Endodermal cell (in vitro differentiated cells): ENCODE measurements around the gene LBH. TPM values are rescaled to one million over a fixed set of nuclear protein-coding genes. Genes with fewer than 3 reads are reported as not detected.

Experiments
- DNase-seq: peaks from one replicate; pipeline ENCODE4 v3.0.0-alpha.2; 2017
- H3K27ac ChIP-seq: 2 replicates; pipeline ENCODE4 v1.5.1; 2013; ENCODE audit warnings: mild to moderate bottlenecking, low read depth, low read length, moderate library complexity
- H3K27me3 ChIP-seq: 2 replicates; pipeline ENCODE4 v1.6.1; 2013; ENCODE audit warnings: mild to moderate bottlenecking, low read length, moderate library complexity; ENCODE audit not compliant: insufficient read depth, control insufficient read depth, poor library complexity, severe bottlenecking
- H3K36me3 ChIP-seq: 2 replicates; pipeline ENCODE4 v1.7.0; 2013; ENCODE audit warnings: mild to moderate bottlenecking, low read length, moderate library complexity; ENCODE audit not compliant: control insufficient read depth, insufficient read depth
- H3K4me1 ChIP-seq: one replicate; pipeline ENCODE4 v1.7.0; 2013; ENCODE audit warnings: low read length; ENCODE audit not compliant: control insufficient read depth, insufficient read depth
- H3K4me3 ChIP-seq: 2 replicates; pipeline ENCODE4 v1.5.1; 2013; ENCODE audit warnings: mild to moderate bottlenecking, low read length, moderate library complexity
- H3K9ac ChIP-seq: 2 replicates; pipeline ENCODE4 v1.6.1; 2013; ENCODE audit warnings: mild to moderate bottlenecking, low read length, moderate library complexity; ENCODE audit not compliant: poor library complexity, severe bottlenecking; ENCODE audit errors: extremely low read depth
- H3K9me3 ChIP-seq: 2 replicates; pipeline ENCODE4 v1.6.1; 2013; ENCODE audit warnings: mild to moderate bottlenecking, low read length, moderate library complexity; ENCODE audit not compliant: control insufficient read depth
- H3K27ac Mint-ChIP-seq: 2 replicates; pipeline ENCODE4 v1.8.0; 2020; ENCODE audit warnings: mixed read lengths
- H3K27me3 Mint-ChIP-seq: 2 replicates; pipeline ENCODE4 v1.8.0; 2021; ENCODE audit warnings: mild to moderate bottlenecking, mixed read lengths; ENCODE audit not compliant: insufficient read depth
- H3K36me3 Mint-ChIP-seq: 2 replicates; pipeline ENCODE4 v1.8.0; 2020; ENCODE audit warnings: low read depth, mixed read lengths
- H3K4me1 Mint-ChIP-seq: 2 replicates; pipeline ENCODE4 v1.8.0; 2020; ENCODE audit warnings: mixed read lengths
- H3K4me3 Mint-ChIP-seq: 2 replicates; pipeline ENCODE4 v1.8.0; 2020; ENCODE audit warnings: mild to moderate bottlenecking, moderate library complexity, mixed read lengths
- H3K9me3 Mint-ChIP-seq: 2 replicates; pipeline ENCODE4 v1.8.0; 2020; ENCODE audit warnings: mild to moderate bottlenecking, mixed read lengths
- CTCF ChIP-seq: fragments of 200-600 bp; sonication (generic); conservative IDR thresholded peaks from 2 replicates; pipeline ENCODE4 v1.5.0; 2021; ENCODE audit warnings: antibody characterized with exemption, mild to moderate bottlenecking
- WGBS, 2 experiments: methylation state at CpG; one replicate each; pipeline versions ENCODE4 v1.1.5 to v1.1.7; 2013; ENCODE audit warnings: missing lambda C conversion rate in 2 of 2, mixed read lengths in 1 of 2; ENCODE audit not compliant: insufficient coverage in 1 of 2, insufficient read length in 1 of 2; 5-methylcytosine and 5-hydroxymethylcytosine counted together
- total RNA-seq, 2 donors: library from RNA; stranded (reverse); fragmentation: NEBNext Ultra II Directional in 1 of 2; extraction: Animal tissue kit (Norgen Biotek cat#: 25700) in 1 of 2; gene quantifications; 2 replicates in 1 of 2; 3 replicates in 1 of 2; pipeline ENCODE4 v1.2.1, GENCODE V29; 2021

LBH gene
- total RNA-seq, 2 donors from 2014 or later = 48.0 to 50.0 TPM

GRCh38 chr2:30262716-30263309, 31.5 kb downstream of the LBH start:
- peaks cover 24% of the 10 kb centered on the region for H3K36me3 ChIP-seq
- Mint-ChIP-seq H3K4me1 (peaks cover 11% of the 10 kb centered on the region), H3K4me3 (no peak overlapping the region), H3K36me3 (peaks cover 22% of the 10 kb centered on the region), H3K27me3 (no peaks in the 10 kb centered on the region), H3K27ac (no peak overlapping the region), H3K9me3 (peaks cover 6% of the 10 kb centered on the region)
- H3K27me3 ChIP-seq = no peaks in the 10 kb centered on the region
- DNase-seq = peak; percentile 13
- H3K27ac ChIP-seq = no peak overlapping the region
- H3K9me3 ChIP-seq = peaks cover 6% of the 10 kb centered on the region
- no peaks in the 10 kb centered on the region for H3K4me1 ChIP-seq
- TF ChIP-seq CTCF = no peak
- no peak overlapping the region for H3K4me3 ChIP-seq
- WGBS, 2 experiments = 93 to 94% methylated on average over 5 of the region's 5 CpGs
- no peak overlapping the region for H3K9ac ChIP-seq

GRCh38 chr2:30264274-30264673, 32.9 kb downstream of the LBH start:
- WGBS, 2 experiments = 89 to 99% methylated on average over 3 of the region's 3 CpGs
- Mint-ChIP-seq H3K27ac (no peak overlapping the region), H3K4me3 (no peak overlapping the region), H3K9me3 (peaks cover 6% of the 10 kb centered on the region), H3K27me3 (no peaks in the 10 kb centered on the region), H3K4me1 (peaks cover 11% of the 10 kb centered on the region), H3K36me3 (peaks cover 8% of the 10 kb centered on the region)
- Histone ChIP-seq H3K27ac (no peak overlapping the region), H3K9ac (no peak overlapping the region), H3K27me3 (no peaks in the 10 kb centered on the region), H3K36me3 (peaks cover 10% of the 10 kb centered on the region), H3K4me1 (no peaks in the 10 kb centered on the region), H3K4me3 (no peak overlapping the region), H3K9me3 (peaks cover 6% of the 10 kb centered on the region)
- no peak for TF ChIP-seq CTCF
- DNase-seq = peak; percentile 10

GRCh38 chr2:30265052-30266015, 34.0 kb downstream of the LBH start:
- Mint-ChIP-seq H3K9me3 (peaks cover 6% of the 10 kb centered on the region), H3K36me3 (peaks cover 4% of the 10 kb centered on the region), H3K4me1 (peaks cover 14% of the 10 kb centered on the region), H3K27ac (no peak overlapping the region), H3K4me3 (no peak overlapping the region), H3K27me3 (no peaks in the 10 kb centered on the region)
- Histone ChIP-seq H3K9ac (no peak overlapping the region), H3K4me1 (no peaks in the 10 kb centered on the region), H3K4me3 (no peak overlapping the region), H3K9me3 (peaks cover 6% of the 10 kb centered on the region), H3K36me3 (no peaks in the 10 kb centered on the region), H3K27ac (no peak overlapping the region), H3K27me3 (no peaks in the 10 kb centered on the region)
- WGBS, 2 experiments = 89 to 100% methylated on average over 2 to 3 of the region's 4 CpGs
- no peak for TF ChIP-seq CTCF
- no peak for DNase-seq
